Mucosa of rectum (tissue), 2 donors: ENCODE measurements around the gene CALD1.

Source experiments
- H3K27ac ChIP-seq, 2 donors: one replicate each; pipeline ENCODE4 v1.7.0; 2013; ENCODE audit warnings: inconsistent platforms in 2 of 2, low read depth in 2 of 2, low read length in 2 of 2
- H3K27me3 ChIP-seq, 2 donors: one replicate each; pipeline ENCODE4 v1.7.0; 2013; ENCODE audit warnings: low read length in 2 of 2; ENCODE audit not compliant: control insufficient read depth in 2 of 2, insufficient read depth in 2 of 2
- H3K36me3 ChIP-seq, 2 donors: one replicate each; pipeline ENCODE4 v1.7.0; 2013; ENCODE audit warnings: low read length in 2 of 2; ENCODE audit not compliant: control insufficient read depth in 2 of 2, insufficient read depth in 2 of 2
- H3K4me1 ChIP-seq, 2 donors: one replicate each; pipeline ENCODE4 v1.7.0; 2013; ENCODE audit warnings: low read length in 2 of 2, mild to moderate bottlenecking in 1 of 2; ENCODE audit not compliant: control insufficient read depth in 2 of 2, insufficient read depth in 2 of 2
- H3K4me3 ChIP-seq, 2 donors: one replicate each; pipeline ENCODE4 v1.7.0; 2013; ENCODE audit warnings: low read length in 2 of 2
- H3K9ac ChIP-seq, 2 donors: one replicate each; pipeline ENCODE4 v1.7.0; 2013; ENCODE audit warnings: low read length in 2 of 2, low read depth in 1 of 2, mild to moderate bottlenecking in 1 of 2
- H3K9me3 ChIP-seq, 2 donors: one replicate each; pipeline ENCODE4 v1.7.0; 2013; ENCODE audit warnings: low read length in 2 of 2; ENCODE audit not compliant: control insufficient read depth in 2 of 2
- donor health status: healthy.
- donor health status: Normal muscosa, but diverticular disease.

CALD1 gene

DNA sequence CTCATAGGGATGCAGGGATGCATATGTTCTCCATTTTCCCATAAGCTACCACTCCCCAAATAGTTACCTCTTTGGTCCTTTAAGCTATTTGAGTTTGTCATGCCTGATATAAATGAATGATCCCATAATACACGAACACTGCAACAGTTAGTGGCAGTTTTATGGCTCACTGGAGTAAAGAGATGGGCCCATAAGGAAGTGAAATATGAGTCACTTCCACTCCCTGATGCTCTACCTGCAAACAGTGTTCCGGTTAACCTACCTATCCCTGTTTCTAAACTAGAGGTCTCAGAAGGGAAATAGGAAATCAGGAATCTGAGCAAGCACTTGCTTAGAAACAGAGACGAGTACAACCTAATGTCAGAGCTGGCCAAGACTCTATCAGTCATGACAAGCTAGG, 71.7 kb downstream of the CALD1 start:
- Histone ChIP-seq H3K9me3 (no peaks in the 10 kb centered on the region), H3K4me3 (no peak overlapping the region), H3K27ac (no peak overlapping the region), H3K9ac (no peak overlapping the region), H3K36me3 (no peaks in the 10 kb centered on the region), H3K4me1 (peaks cover 0 to 3% of the 10 kb centered on the region in 2 donors), H3K27me3 (no peaks in the 10 kb centered on the region)

DNA sequence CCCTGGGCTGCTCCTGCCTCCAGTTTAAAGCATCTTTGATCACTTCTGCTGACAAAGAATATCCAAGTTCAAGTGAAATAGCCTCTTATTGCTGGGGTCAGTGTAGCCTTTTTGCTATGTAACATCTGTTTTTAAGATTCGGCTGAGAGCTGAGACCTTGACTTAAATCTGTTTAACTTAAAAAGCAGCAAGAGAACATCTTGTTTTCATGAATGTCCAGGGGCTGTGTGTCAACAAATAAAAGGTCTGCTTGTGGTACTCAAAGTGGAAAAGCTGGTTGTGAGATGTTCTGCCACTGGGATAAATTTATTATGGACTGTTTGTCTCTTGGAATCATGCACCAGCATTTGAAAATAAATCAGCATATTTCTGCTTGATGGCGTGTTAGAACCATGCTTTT, 73.2 kb downstream of the CALD1 start:
- Histone ChIP-seq H3K36me3 (no peaks in the 10 kb centered on the region), H3K4me3 (no peak overlapping the region), H3K4me1 (peaks cover 0 to 3% of the 10 kb centered on the region in 2 donors), H3K27me3 (no peaks in the 10 kb centered on the region), H3K27ac (peak overlapping the region; percentile 27 to 30), H3K9me3 (no peaks in the 10 kb centered on the region), H3K9ac (no peak overlapping the region)

DNA sequence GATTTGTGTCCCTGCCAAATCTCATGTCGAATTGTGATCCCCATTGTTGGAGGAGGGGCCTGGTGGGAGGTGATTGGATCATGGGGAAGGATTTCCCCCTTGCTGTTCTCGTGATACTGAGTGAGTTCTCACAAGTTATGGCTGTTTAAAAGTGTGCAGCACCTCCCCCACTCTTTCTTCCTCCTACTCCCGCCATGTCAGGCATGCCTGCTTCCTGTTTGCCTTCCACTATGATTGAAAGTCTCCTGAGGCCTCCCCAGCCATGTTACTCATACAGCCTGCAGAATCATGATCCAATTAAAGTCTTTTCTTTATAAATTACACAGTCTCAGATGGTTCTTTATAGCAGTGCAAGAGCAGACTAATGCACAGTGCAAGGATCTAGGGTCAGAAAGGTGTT, 75.4 kb downstream of the CALD1 start:
- H3K4me1 ChIP-seq = peaks cover 0 to 3% of the 10 kb centered on the region in 2 donors
- H3K36me3 ChIP-seq = no peaks in the 10 kb centered on the region
- H3K9me3 ChIP-seq = no peaks in the 10 kb centered on the region
- H3K27ac ChIP-seq = no peak overlapping the region
- H3K9ac ChIP-seq = no peak overlapping the region
- no peak overlapping the region for H3K4me3 ChIP-seq
- no peaks in the 10 kb centered on the region for H3K27me3 ChIP-seq

DNA sequence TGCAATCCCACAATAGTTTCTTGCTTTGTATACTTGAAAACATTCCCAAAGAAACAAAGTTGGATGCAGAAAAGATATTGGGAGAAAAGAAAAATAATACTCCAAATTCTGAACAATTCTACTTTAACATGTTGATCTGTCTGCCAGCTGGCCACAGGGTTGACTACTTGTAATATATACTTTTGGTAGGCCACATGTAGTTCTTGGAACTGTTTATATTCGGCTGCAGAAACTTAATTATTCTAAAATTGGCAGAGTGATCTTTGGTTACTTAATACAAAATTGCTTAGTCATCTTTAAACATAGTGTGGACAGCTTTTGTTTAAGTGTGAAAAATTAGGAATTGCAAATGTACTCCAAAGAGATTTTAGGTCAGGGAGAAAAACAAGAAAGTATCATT, 76.0 kb downstream of the CALD1 start:
- no peaks in the 10 kb centered on the region for H3K36me3 ChIP-seq
- no peak overlapping the region for H3K9ac ChIP-seq
- H3K27ac ChIP-seq = no peak overlapping the region
- no peak overlapping the region for H3K4me3 ChIP-seq
- H3K4me1 ChIP-seq = peaks cover 0 to 3% of the 10 kb centered on the region in 2 donors
- H3K27me3 ChIP-seq = no peaks in the 10 kb centered on the region
- H3K9me3 ChIP-seq = no peaks in the 10 kb centered on the region

DNA sequence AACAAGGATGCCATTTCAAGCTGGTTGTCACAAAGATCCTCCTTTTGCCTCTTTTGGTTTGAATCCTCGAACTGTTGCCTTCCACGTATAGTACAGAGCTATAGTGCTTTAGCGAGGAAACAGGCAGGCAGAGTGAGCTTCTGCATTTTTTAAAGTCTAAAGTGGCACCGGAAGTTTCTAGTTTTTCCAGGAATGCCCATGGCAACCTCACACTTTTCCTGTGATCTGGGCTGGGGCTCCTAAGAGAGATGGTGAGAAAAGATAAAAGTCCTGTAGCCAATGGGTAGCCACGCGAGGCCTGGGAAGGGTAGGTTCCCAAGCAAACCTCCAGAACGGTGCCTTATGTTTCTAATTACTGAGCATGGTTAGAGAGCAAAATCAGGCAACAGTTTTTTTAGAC, 76.7 kb downstream of the CALD1 start:
- Histone ChIP-seq H3K36me3 (no peaks in the 10 kb centered on the region), H3K9ac (peak overlapping the region in 1 of 2 donors; percentile 15), H3K27ac (peak overlapping the region; percentile 6 to 48), H3K27me3 (no peaks in the 10 kb centered on the region), H3K4me1 (peaks cover 0 to 3% of the 10 kb centered on the region in 2 donors), H3K9me3 (no peaks in the 10 kb centered on the region), H3K4me3 (no peak overlapping the region)

DNA sequence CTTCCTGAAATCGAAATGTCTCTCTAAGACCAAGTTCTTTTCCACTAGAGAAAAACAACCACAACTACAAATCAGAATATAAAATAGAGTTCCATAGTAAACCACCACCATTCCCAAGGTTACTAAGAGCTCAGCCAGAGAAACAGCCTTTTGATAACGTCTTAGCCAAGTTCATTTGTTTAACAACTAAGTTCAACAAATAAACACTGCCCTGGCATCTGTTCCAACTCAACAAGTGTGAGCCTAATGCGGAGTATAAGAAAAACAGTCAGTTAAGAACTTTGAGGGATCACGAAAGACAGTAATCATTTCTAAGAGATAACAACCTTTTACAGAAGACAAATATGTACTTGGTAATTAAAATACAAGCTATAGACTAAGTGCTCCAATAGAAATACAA, 77.3 kb downstream of the CALD1 start:
- no peaks in the 10 kb centered on the region for H3K9me3 ChIP-seq
- H3K9ac ChIP-seq = no peak overlapping the region
- peak overlapping the region; percentile 2 to 6 for H3K27ac ChIP-seq
- H3K36me3 ChIP-seq = no peaks in the 10 kb centered on the region
- no peaks in the 10 kb centered on the region for H3K27me3 ChIP-seq
- no peak overlapping the region for H3K4me3 ChIP-seq
- peaks cover 0 to 3% of the 10 kb centered on the region in 2 donors for H3K4me1 ChIP-seq

DNA sequence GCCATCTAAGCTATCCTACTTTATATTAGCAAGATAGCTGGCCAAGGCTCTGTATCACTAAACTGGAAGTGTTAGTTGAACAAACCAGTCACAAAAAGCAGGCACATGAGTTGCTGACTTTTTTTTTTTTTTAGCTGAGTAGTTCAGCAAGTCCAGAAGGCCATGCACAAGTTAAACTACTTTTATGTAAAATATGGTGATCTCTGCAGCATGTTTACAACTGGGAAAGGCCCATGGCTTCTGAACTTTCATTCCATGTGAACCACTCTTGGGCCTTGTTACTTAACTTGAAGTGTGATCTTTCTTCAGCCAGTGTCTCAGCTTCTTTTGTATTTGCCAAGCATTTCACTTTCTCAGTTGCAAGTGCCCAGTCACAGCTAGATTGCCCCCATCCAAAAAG, 78.5 kb downstream of the CALD1 start:
- H3K27me3 ChIP-seq = no peaks in the 10 kb centered on the region
- no peaks in the 10 kb centered on the region for H3K9me3 ChIP-seq
- H3K9ac ChIP-seq = no peak overlapping the region
- no peaks in the 10 kb centered on the region for H3K36me3 ChIP-seq
- H3K27ac ChIP-seq = no peak overlapping the region
- H3K4me3 ChIP-seq = no peak overlapping the region
- no peaks in the 10 kb centered on the region for H3K4me1 ChIP-seq

DNA sequence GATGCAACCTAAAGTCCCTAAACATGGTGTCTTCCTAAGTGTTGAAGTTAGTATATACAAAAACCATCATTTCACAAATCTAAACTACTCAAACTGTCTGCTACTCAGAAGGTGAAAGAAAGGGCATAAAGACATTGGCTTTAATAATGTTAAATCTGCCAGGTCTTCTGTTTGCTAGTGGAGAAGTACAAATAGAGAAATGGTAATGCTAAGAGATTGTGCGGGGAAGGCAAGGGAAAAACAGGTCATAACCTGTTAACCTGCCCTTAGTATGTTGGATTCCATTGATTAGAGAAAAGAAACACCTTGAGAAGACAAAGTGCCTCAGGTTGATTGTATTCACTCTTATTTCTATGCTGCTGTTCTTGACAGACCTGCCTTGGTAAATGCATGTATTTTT, 80.3 kb downstream of the CALD1 start:
- Histone ChIP-seq H3K4me3 (no peak overlapping the region), H3K27ac (no peak overlapping the region), H3K27me3 (no peaks in the 10 kb centered on the region), H3K9ac (no peak overlapping the region), H3K9me3 (no peaks in the 10 kb centered on the region), H3K36me3 (no peaks in the 10 kb centered on the region), H3K4me1 (no peaks in the 10 kb centered on the region)

DNA sequence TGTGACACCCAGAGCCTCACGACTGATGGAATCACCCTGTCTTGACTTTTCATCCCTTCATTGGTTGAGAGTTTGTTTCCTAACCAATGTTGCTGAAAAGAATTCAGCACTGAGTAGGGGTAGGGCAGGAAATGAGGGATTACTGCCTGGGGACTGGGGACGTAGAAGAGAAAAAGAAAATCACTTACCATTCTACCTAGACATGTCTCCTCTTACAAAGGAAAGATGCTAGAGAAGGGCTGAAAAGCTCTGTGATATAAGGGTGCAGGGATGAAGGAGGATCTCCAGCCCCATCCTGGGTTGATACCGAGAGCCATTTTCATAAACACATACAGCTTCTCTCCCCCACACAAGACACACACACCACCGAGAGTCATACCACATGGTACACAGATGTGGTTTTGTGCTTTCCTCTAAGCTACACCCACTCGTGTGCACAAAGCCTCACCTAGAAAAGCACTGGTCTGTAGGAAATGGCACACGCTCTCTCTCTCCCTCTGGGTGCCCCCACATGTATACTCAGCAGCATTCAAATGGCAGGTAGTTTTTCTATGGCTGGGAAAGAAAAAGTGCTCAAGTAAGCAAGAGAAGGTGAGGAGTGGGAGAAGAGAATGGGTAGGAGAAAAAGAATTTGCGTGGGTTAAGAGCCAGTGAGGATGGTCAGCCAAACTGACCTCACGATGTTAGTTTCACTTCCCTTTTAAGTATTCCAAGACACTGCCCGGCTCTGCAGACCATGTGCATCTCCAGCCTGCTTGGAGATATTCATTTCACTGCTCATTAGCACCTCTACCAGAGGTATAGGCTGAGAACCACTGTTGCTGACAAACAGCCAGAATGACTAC, 85.8 kb downstream of the CALD1 start:
- peaks cover 3 to 4% of the 10 kb centered on the region in 2 donors for H3K4me1 ChIP-seq
- no peaks in the 10 kb centered on the region for H3K36me3 ChIP-seq
- peak overlapping the region in 1 of 2 donors; percentile 38 for H3K4me3 ChIP-seq
- no peak overlapping the region for H3K9ac ChIP-seq
- no peaks in the 10 kb centered on the region for H3K27me3 ChIP-seq
- no peaks in the 10 kb centered on the region for H3K9me3 ChIP-seq
- H3K27ac ChIP-seq = peak overlapping the region; percentile 69 to 72

DNA sequence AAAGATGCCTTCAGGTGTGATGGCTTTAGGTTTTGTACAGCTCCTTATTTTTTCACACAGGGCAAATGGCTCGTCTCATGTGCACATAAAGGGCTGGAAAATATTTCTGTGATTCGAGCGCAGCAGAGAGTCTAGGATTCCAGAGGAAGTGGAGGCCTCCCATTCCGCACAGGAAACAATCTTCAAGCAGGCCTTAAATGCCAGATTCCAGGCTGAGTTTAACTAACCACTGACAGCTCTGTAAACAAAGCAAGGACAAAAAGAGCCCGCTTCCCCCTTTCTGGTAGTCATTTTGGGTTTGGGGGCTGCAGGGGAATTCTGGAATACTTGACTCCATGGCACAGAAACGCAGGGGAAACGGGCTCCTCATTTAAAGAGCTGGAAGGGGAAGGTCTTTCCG, 87.2 kb downstream of the CALD1 start:
- no peak overlapping the region for H3K4me3 ChIP-seq
- peaks cover 3 to 4% of the 10 kb centered on the region in 2 donors for H3K4me1 ChIP-seq
- H3K9ac ChIP-seq = no peak overlapping the region
- H3K36me3 ChIP-seq = no peaks in the 10 kb centered on the region
- no peaks in the 10 kb centered on the region for H3K9me3 ChIP-seq
- H3K27me3 ChIP-seq = no peaks in the 10 kb centered on the region
- peak overlapping the region; percentile 30 to 39 for H3K27ac ChIP-seq
